ENCODE measurements around the gene LRGUK.

- TF ChIP-seq CTCF (IDR thresholded peaks at IDR 0.05): no peak
- TF ChIP-seq POLR2A (IDR thresholded peaks at IDR 0.05): no peak
These were observed 40.0 kb upstream of the LRGUK start for GRCh38 chr7:134086998-134087735.
